ENCODE data around the gene CYTH3.

DNA sequence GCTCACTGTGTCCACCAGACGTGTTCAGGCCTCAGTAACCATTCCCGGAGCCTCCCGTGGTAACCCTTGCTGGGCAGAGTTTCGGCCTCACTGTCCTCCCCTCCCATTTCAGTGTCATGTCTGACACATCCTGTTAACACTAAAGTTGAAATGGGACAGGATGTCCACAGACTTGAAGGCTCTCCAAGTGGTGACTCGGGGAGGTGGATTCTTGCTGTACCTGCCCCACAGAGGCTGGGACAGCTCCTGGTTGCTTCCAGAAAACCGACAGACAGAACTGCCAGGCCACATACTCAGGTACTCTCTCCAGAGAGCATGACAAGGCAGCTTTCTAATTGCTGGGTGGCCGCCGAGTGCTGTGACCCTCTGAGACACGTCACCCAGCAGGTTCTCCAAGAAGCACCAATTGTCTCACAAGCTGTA lies 17.9 kb upstream of the CYTH3 start:
- TF ChIP-seq EZH2 (IDR thresholded peaks at IDR 0.05; ENCODE audit: low read length, missing control alignments), result no peak
- TF ChIP-seq CTCF (conservative IDR thresholded peaks at IDR 0.05 in 1 of 2, IDR thresholded peaks at IDR 0.05 in 1 of 2; ENCODE audit: low read depth in 1 of 2, low read length in 2 of 2), result no peak

Data from fibroblast of lung (primary cell).